CD14-positive monocyte (primary cell): Measurements from ENCODE around the gene HSD17B8. TPM values are rescaled to one million over a fixed set of nuclear protein-coding genes. Genes with fewer than 3 reads are reported as not detected.

Source experiments
- DNase-seq, 3 donors: peaks; one replicate each; pipeline ENCODE4 v3.0.0-alpha.2; 2011 to 2022
- H2AFZ ChIP-seq: 2 replicates; pipeline ENCODE4 v1.6.0; 2012; ENCODE audit warnings: mild to moderate bottlenecking, low read depth, low read length, inconsistent platforms; ENCODE audit not compliant: insufficient read depth, poor library complexity, severe bottlenecking
- H3K27ac ChIP-seq, 2 donors: 1 replicate in 1 of 2; 2 replicates in 1 of 2; pipeline ENCODE4 v1.5.1; 2012 to 2013; ENCODE audit warnings: low read length in 2 of 2, control low read depth in 1 of 2, inconsistent platforms in 1 of 2, low read depth in 1 of 2, mild to moderate bottlenecking in 1 of 2
- H3K27me3 ChIP-seq, 2 donors: one replicate each; pipeline versions ENCODE4 v1.6.0 to v1.6.1; 2011 to 2013; ENCODE audit warnings: low read length in 2 of 2; ENCODE audit not compliant: control insufficient read depth in 2 of 2, insufficient read depth in 2 of 2
- H3K36me3 ChIP-seq, 2 donors: replicated peaks in 1 of 2; 1 replicate in 1 of 2; 2 replicates in 1 of 2; pipeline versions ENCODE4 v1.5.1 to v1.6.1; 2012 to 2013; ENCODE audit warnings: low read length in 2 of 2, control low read depth in 1 of 2, inconsistent platforms in 1 of 2, mild to moderate bottlenecking in 1 of 2; ENCODE audit not compliant: insufficient read depth in 2 of 2, control insufficient read depth in 1 of 2
- H3K4me1 ChIP-seq, 2 donors: 1 replicate in 1 of 2; 2 replicates in 1 of 2; pipeline versions ENCODE4 v1.5.1 to v1.6.1; 2012 to 2013; ENCODE audit warnings: low read length in 2 of 2, control low read depth in 1 of 2, inconsistent platforms in 1 of 2, mild to moderate bottlenecking in 1 of 2, moderate library complexity in 1 of 2; ENCODE audit not compliant: insufficient read depth in 2 of 2, control insufficient read depth in 1 of 2
- H3K4me2 ChIP-seq: replicated peaks from 2 replicates; pipeline ENCODE3; 2012; ENCODE audit warnings: low read length, moderate library complexity, mild to moderate bottlenecking; ENCODE audit not compliant: poor library complexity, severe bottlenecking; ENCODE audit errors: extremely low read depth
- H3K4me3 ChIP-seq, 3 experiments: fragments of 200-600 bp in 1 of 3; sonication (generic) in 1 of 3; replicated peaks in 1 of 3; 1 replicate in 2 of 3; 2 replicates in 1 of 3; pipeline ENCODE4 v1.5.1; 2011 to 2013; ENCODE audit warnings: low read length in 3 of 3, mild to moderate bottlenecking in 3 of 3, control low read depth in 2 of 3, low read depth in 2 of 3, inconsistent platforms in 1 of 3, moderate library complexity in 1 of 3
- H3K79me2 ChIP-seq: 2 replicates; pipeline ENCODE4 v1.6.0; 2012; ENCODE audit warnings: mild to moderate bottlenecking, control low read depth, inconsistent platforms, low read length, moderate library complexity; ENCODE audit not compliant: insufficient read depth
- H3K9ac ChIP-seq: 2 replicates; pipeline ENCODE4 v1.6.0; 2017; ENCODE audit warnings: low read length, mild to moderate bottlenecking; ENCODE audit not compliant: insufficient read depth, poor library complexity, severe bottlenecking
- H3K9me3 ChIP-seq, 2 donors: replicated peaks in 1 of 2; 1 replicate in 1 of 2; 2 replicates in 1 of 2; pipeline versions ENCODE4 v1.5.1 to v1.6.1; 2012 to 2013; ENCODE audit warnings: low read length in 2 of 2, control low read depth in 1 of 2; ENCODE audit not compliant: control insufficient read depth in 1 of 2, insufficient read depth in 1 of 2
- H4K20me1 ChIP-seq: 2 replicates; pipeline ENCODE4 v1.6.0; 2012; ENCODE audit warnings: mild to moderate bottlenecking, low read length, control low read depth, moderate library complexity; ENCODE audit not compliant: insufficient read depth
- H3K27ac Mint-ChIP-seq, 7 donors: one replicate each; pipeline ENCODE4 v1.8.0; 2020; ENCODE audit warnings: mild to moderate bottlenecking in 7 of 7, mixed read lengths in 7 of 7, moderate library complexity in 6 of 7, inconsistent platforms in 2 of 7
- H3K27me3 Mint-ChIP-seq, 3 donors: one replicate each; pipeline ENCODE4 v1.8.0; 2021 to 2022; ENCODE audit warnings: low read depth in 3 of 3, mild to moderate bottlenecking in 3 of 3, mixed read lengths in 3 of 3, moderate library complexity in 3 of 3, inconsistent platforms in 1 of 3
- H3K36me3 Mint-ChIP-seq, 2 donors: one replicate each; pipeline ENCODE4 v1.8.0; 2020; ENCODE audit warnings: mixed read lengths in 2 of 2, inconsistent platforms in 1 of 2, mild to moderate bottlenecking in 1 of 2
- H3K4me1 Mint-ChIP-seq: one replicate; pipeline ENCODE4 v1.8.0; 2020; ENCODE audit warnings: mild to moderate bottlenecking, mixed read lengths
- H3K4me3 Mint-ChIP-seq, 2 donors: one replicate each; pipeline ENCODE4 v1.8.0; 2020; ENCODE audit warnings: mild to moderate bottlenecking in 2 of 2, mixed read lengths in 2 of 2, moderate library complexity in 1 of 2
- H3K9me3 Mint-ChIP-seq, 7 donors: one replicate each; pipeline ENCODE4 v1.8.0; 2020 to 2022; ENCODE audit warnings: mixed read lengths in 7 of 7, mild to moderate bottlenecking in 6 of 7, moderate library complexity in 6 of 7, inconsistent platforms in 2 of 7
- WGBS: methylation state at CpG from one replicate; pipeline ENCODE4 v1.1.5; 2013; ENCODE audit warnings: missing lambda C conversion rate; ENCODE audit not compliant: insufficient coverage; 5-methylcytosine and 5-hydroxymethylcytosine counted together
- intact Hi-C, 2 donors: fragments of 100-400 bp; cut with micrococcal nuclease; formaldehyde crosslinking; loops; one replicate each; pipeline versions ENCODE4 v1.15.0 to v1.15.1; 2023
- polyA plus RNA-seq, 3 donors: library from polyadenylated mRNA; depleted of rRNA in 1 of 3; unstranded in 2 of 3; stranded (reverse) in 1 of 3; fragments of 300-500 nt in 2 of 3; fragments of >200 nt in 1 of 3; fragmentation: Illumina TruSeq in 2 of 3; gene quantifications; 1 replicate in 2 of 3; 2 replicates in 1 of 3; pipeline ENCODE4 v1.2.3, GENCODE V29; 2012 to 2021
- TF ChIP-seq, protein P1 (sequence below): fragments of 200-600 bp; IDR thresholded peaks from one replicate; pipeline ENCODE4 v1.8.0; 2022; ENCODE audit warnings: antibody characterized with exemption, mild to moderate bottlenecking

Gene HSD17B8
- polyA plus RNA-seq, 3 donors, result 3.8 to 10.6 (median 4.7) TPM

DNA sequence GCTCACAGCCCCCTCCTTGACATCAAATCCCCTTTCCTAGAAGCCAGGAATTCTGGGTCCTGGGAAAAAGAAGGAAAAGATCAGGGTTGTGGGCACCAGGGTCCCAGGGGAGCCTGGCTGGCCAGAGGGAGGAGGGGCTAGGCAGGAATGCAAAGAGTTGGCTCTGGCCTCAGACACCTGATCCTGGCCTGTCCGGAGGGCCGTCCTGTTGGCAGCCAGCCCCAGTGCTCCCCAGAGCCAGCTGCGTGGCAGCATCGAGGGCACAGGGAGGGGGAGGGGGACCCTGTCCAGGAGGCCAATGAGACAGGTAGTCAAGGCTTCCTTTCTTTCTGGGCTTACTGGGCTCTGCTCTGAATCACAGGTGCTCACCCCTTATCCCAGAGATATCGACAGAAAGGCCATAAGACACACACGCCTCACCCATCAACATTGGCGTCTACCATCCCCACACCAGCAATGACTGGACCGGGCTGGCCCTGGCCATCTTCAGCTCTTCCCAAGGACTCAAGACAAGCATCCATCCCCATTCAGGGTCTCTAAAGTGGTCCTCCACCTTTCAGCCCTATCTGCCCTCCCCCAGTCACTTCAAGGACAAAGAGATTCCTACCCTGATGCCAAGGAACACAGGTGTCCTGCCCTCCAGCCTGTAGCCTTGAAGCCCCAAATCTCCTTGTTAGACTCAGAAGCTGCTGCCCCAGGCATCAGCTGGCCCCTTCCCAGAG, 12.9 kb upstream of the HSD17B8 start:
- TF ChIP-seq, protein P1, sequence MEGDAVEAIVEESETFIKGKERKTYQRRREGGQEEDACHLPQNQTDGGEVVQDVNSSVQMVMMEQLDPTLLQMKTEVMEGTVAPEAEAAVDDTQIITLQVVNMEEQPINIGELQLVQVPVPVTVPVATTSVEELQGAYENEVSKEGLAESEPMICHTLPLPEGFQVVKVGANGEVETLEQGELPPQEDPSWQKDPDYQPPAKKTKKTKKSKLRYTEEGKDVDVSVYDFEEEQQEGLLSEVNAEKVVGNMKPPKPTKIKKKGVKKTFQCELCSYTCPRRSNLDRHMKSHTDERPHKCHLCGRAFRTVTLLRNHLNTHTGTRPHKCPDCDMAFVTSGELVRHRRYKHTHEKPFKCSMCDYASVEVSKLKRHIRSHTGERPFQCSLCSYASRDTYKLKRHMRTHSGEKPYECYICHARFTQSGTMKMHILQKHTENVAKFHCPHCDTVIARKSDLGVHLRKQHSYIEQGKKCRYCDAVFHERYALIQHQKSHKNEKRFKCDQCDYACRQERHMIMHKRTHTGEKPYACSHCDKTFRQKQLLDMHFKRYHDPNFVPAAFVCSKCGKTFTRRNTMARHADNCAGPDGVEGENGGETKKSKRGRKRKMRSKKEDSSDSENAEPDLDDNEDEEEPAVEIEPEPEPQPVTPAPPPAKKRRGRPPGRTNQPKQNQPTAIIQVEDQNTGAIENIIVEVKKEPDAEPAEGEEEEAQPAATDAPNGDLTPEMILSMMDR, result no peak
- intact Hi-C loops, result loop anchor here in 1 of 2 donors (10.0 kb wide), 1 partner anchor 53 kb away; no protein-coding TSS in a partner anchor
- Mint-ChIP-seq H3K27ac (peak overlapping the region in 3 of 7 donors; percentile 7 to 45 (median 12)), H3K36me3 (peaks cover 29 to 32% of the 10 kb centered on the region in 2 donors), H3K9me3 (peaks cover 0 to 13% (median 4%) of the 10 kb centered on the region in 7 donors), H3K4me1 (peaks cover 19% of the 10 kb centered on the region), H3K4me3 (peak overlapping the region in 1 of 2 donors; percentile 79), H3K27me3 (peaks cover 44 to 57% (median 47%) of the 10 kb centered on the region in 3 donors)
- peaks cover 23 to 53% of the 10 kb centered on the region in 2 donors for H3K27me3 ChIP-seq
- H3K9ac ChIP-seq, result no peak overlapping the region
- no peak overlapping the region for H3K27ac ChIP-seq
- no peaks in the 10 kb centered on the region for H3K79me2 ChIP-seq
- peaks cover 27 to 31% of the 10 kb centered on the region in 2 donors for H3K36me3 ChIP-seq
- H4K20me1 ChIP-seq, result peaks cover 33% of the 10 kb centered on the region
- H2AFZ ChIP-seq, result no peak overlapping the region
- H3K9me3 ChIP-seq, result no peaks in the 10 kb centered on the region
- DNase-seq, result no peak
- 65% methylated on average over 8 of the region's 8 CpGs for WGBS
- H3K4me2 ChIP-seq, result no peak overlapping the region
- H3K4me3 ChIP-seq, result no peak overlapping the region
- peaks cover 10 to 12% of the 10 kb centered on the region in 2 donors for H3K4me1 ChIP-seq

DNA sequence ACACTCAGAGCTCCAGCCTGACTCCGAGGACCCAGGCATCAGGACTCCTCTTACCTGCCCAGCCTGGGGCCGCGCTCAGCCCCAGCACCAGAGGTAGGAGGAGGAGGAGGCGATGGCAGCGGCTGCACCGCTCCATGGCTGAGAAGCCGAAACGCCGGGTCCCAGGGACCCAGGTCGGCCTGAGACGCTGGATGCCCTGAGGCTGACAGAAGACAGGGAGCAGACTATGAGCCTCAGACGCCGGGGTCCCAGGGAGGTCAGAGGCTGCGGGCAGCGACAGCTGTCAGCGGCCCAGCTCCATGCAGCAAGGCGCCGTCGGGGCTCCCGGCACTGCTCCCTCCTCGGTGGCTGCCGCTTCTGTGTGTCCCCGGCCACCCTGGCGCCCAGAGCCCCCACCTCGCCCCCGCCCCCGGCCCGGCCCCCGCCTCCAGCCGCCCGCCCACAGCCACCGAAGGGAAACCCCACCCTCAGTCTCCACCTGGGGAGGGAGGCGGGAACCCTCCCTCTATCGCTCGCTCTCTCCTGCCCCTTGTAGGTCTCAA, 12.3 kb upstream of the HSD17B8 start, which contains the start of gene COL11A2:
Gene COL11A2, minus strand, starts transcription at position 363 of the 542 bp plus-strand sequence. Its CDS starts 227 bp downstream, at position 136.
- Histone ChIP-seq H3K27ac (no peak within 1 kb of the TSS), H3K36me3 (peaks cover 33 to 37% of the 10 kb centered on the region in 2 donors), H3K79me2 (no peaks in the 10 kb centered on the region), H2AFZ (no peak within 1 kb of the TSS), H3K9ac (no peak within 1 kb of the TSS), H3K4me2 (peak within 1 kb of the TSS; percentile 39), H3K9me3 (no peaks in the 10 kb centered on the region), H3K4me3 (peak within 1 kb of the TSS in 1 of 3 experiments; percentile 21), H3K27me3 (peaks cover 23 to 48% of the 10 kb centered on the region in 2 donors), H4K20me1 (peaks cover 39% of the 10 kb centered on the region), H3K4me1 (peaks cover 10 to 12% of the 10 kb centered on the region in 2 donors)
- Mint-ChIP-seq H3K27ac (peak within 1 kb of the TSS in 2 of 7 donors; percentile 7 to 12), H3K36me3 (peaks cover 35 to 37% of the 10 kb centered on the region in 2 donors), H3K27me3 (peaks cover 43 to 54% (median 45%) of the 10 kb centered on the region in 3 donors), H3K4me3 (peak within 1 kb of the TSS; percentile 62 to 87), H3K4me1 (peaks cover 20% of the 10 kb centered on the region), H3K9me3 (peaks cover 0 to 13% (median 3%) of the 10 kb centered on the region in 7 donors)
- intact Hi-C loops, result loop anchor here in 1 of 2 donors (10.0 kb wide), 1 partner anchor 53 kb away; no protein-coding TSS in a partner anchor
- no peak for DNase-seq
- TF ChIP-seq, protein P1, result no peak
- 7% methylated on average over 23 of the region's 35 CpGs for WGBS
